IPS-15b (cell line): ENCODE results near the gene FIGLA.

Source experiments
- H3K27me3 ChIP-seq: one replicate; pipeline ENCODE4 v1.6.1; 2013; ENCODE audit warnings: low read length; ENCODE audit not compliant: control insufficient read depth, insufficient read depth
- H3K36me3 ChIP-seq: one replicate; pipeline ENCODE4 v1.6.1; 2013; ENCODE audit warnings: low read length; ENCODE audit not compliant: control insufficient read depth, insufficient read depth
- H3K4me1 ChIP-seq: one replicate; pipeline ENCODE4 v1.6.1; 2013; ENCODE audit warnings: mild to moderate bottlenecking, low read length; ENCODE audit not compliant: control insufficient read depth, insufficient read depth
- H3K4me3 ChIP-seq: one replicate; pipeline ENCODE4 v1.5.1; 2013; ENCODE audit warnings: low read depth, low read length
- H3K9ac ChIP-seq: one replicate; pipeline ENCODE4 v1.6.1; 2013; ENCODE audit warnings: low read depth, mild to moderate bottlenecking, low read length
- H3K9me3 ChIP-seq: one replicate; pipeline ENCODE4 v1.6.1; 2013; ENCODE audit warnings: mild to moderate bottlenecking, low read length; ENCODE audit not compliant: control insufficient read depth, insufficient read depth

FIGLA gene

DNA sequence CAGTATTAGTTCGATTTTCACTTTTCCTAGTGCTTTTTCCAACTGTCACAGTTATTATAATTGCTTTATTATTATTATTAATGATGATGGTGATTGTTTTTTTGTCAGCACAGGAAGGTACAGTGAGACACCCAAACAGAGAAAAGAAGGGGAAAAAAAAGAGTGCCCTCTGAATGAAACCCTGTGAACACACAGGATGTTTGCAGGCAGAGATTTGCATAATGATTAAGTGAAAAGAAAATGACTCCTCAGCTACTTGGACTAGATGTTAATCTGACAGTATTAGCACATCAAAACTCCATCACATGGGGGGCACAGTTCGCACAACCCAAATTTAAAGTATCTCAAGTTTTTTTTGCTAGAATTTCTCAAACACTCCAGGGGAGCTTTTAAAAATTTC, 55.4 kb downstream of the FIGLA start:
- Histone ChIP-seq H3K9me3 (no peaks in the 10 kb centered on the region), H3K36me3 (no peaks in the 10 kb centered on the region), H3K27me3 (no peaks in the 10 kb centered on the region), H3K9ac (no peak overlapping the region), H3K4me1 (peaks cover 38% of the 10 kb centered on the region), H3K4me3 (no peak overlapping the region)

DNA sequence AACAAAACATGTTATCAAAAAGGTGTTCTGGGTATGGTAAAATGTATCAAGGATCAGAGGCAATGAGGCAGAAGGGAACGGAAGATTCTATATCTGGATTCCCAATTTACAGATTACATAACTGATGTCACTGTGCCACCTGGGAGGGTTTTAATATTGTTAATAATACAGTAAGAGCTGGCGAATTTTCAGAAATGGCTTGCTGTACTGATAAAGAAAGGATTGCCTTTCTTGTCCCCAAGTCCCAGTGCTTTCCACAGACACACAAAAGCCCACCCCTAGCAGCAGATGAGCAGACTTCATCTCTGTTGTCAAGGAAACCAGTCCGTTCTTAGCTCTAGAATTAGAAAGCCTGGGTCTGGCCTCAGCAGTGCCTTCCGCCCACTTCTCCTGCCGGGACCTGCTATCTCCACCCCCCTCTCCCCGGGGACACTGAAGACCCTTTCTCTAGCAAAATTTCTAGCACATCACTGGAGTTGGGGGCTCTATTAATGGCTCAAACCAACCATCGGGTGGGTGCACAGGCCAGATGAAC, 56.7 kb downstream of the FIGLA start:
- no peaks in the 10 kb centered on the region for H3K9me3 ChIP-seq
- no peaks in the 10 kb centered on the region for H3K36me3 ChIP-seq
- peaks cover 47% of the 10 kb centered on the region for H3K4me1 ChIP-seq
- H3K4me3 ChIP-seq, result no peak overlapping the region
- H3K9ac ChIP-seq, result no peak overlapping the region
- H3K27me3 ChIP-seq, result no peaks in the 10 kb centered on the region

DNA sequence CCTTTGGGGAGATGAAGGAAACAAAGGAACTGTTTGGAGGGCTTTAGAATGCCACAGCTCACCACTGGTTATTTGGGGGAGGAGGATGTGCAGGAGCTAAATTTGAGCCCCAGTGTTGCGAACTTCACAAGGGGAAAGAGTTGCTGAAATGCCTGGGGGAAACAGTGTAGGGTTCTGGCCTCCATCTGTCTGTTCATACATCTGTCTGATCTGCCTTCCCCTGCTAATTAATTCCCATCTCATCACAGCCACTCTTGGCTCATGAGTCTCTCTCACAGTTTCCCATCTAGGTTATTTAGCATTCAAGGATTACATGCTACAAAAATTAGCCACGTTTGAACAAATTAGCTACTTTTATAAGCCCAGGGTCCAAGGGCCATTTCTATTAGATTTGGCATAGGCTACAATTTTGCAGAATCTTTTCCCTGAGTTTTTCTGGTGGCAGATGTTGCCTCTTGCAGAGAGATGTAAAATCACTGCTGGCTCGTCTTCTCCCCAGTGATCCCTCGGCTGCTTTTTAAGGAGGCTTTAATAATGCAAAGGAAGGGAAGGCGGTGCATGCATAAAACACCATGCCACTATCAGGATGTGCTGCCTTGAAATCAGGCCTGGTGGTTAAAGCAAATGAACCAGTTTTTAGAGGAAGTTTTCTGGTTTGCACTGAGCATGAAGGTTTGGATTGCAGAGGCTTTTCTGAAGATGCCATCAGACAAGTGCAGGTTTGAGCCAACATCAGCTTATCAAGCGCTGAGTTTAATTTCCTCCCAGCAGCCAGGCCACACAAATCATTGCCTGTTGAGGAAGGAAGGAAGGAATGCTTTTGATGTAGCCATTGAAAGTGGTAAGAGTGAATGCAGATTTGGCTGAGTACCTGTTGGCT, 57.4 kb downstream of the FIGLA start:
- no peak overlapping the region for H3K4me3 ChIP-seq
- no peaks in the 10 kb centered on the region for H3K9me3 ChIP-seq
- peaks cover 54% of the 10 kb centered on the region for H3K4me1 ChIP-seq
- H3K27me3 ChIP-seq, result no peaks in the 10 kb centered on the region
- H3K36me3 ChIP-seq, result no peaks in the 10 kb centered on the region
- H3K9ac ChIP-seq, result no peak overlapping the region

DNA sequence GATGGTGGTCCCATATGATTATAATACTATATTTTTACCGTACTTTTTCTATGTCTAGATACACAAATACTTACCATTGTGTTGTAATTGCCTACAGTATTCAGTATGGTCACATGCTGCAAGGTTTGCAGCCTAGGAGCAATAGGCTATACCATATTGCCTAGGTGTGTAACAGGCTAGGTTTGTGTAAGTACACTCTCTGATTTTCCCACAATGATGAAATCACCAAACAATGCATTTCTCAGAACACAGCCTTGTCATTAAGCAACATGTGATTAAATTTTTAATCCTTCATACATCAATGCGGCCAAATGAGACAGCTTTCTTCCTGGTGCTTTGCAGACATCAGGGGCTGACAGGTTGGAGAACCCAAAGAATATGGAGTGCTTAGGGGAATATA, 59.7 kb downstream of the FIGLA start:
- no peak overlapping the region for H3K4me3 ChIP-seq
- H3K9ac ChIP-seq, result no peak overlapping the region
- H3K4me1 ChIP-seq, result peaks cover 51% of the 10 kb centered on the region
- H3K36me3 ChIP-seq, result no peaks in the 10 kb centered on the region
- H3K27me3 ChIP-seq, result no peaks in the 10 kb centered on the region
- H3K9me3 ChIP-seq, result no peaks in the 10 kb centered on the region

DNA sequence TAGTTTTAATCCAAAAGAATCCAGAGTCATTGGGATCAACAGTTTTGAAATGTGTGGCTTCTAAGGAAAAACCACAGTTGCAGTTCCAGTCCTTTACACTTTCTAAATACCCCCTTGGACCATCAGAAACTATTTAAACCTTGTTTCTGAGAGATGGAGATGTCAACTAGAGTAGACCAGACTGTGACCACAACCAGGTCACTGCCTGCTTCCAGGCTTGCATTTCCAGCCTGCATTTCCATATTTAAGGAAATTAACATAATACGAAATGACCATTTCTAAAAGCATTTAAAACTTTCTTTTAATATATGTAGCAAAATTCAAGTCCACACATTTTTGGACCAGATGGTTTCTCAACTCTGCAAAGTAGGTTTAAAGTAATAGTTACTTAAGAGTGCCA, 60.8 kb downstream of the FIGLA start:
- no peaks in the 10 kb centered on the region for H3K9me3 ChIP-seq
- no peaks in the 10 kb centered on the region for H3K36me3 ChIP-seq
- peaks cover 47% of the 10 kb centered on the region for H3K4me1 ChIP-seq
- no peak overlapping the region for H3K9ac ChIP-seq
- H3K27me3 ChIP-seq, result no peaks in the 10 kb centered on the region
- no peak overlapping the region for H3K4me3 ChIP-seq

DNA sequence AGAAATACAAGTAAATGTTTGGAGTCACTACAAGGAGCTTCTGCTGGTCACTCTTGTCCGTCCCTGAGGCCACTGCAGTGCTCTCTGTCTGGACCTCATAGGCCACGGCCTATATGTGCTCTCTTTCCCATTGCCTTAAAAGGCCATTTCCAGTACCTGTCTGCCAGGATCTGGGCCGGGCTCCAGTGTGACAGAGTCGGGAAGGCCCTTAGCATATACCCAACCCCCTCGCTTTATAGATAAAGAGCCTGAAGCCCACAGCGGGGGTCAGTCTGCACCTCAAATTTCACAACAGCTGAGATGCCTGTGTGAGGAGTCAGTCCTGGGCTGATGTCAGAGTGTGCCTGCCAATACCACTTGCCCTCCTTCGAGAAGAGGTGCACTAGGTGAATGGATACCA, 62.3 kb downstream of the FIGLA start:
- H3K4me3 ChIP-seq, result no peak overlapping the region
- no peaks in the 10 kb centered on the region for H3K9me3 ChIP-seq
- no peak overlapping the region for H3K9ac ChIP-seq
- H3K4me1 ChIP-seq, result peaks cover 33% of the 10 kb centered on the region
- no peaks in the 10 kb centered on the region for H3K36me3 ChIP-seq
- no peaks in the 10 kb centered on the region for H3K27me3 ChIP-seq
